BLaER1 (cell line): ENCODE data around the gene PURA.
A peak's percentile ranks its signal among the peaks of the same experiment; 100 is the strongest.

Source experiments
- H3K27ac ChIP-seq: shearing (Covaris generic); formaldehyde crosslinking; 2 replicates; pipeline ENCODE4 v1.8.1; 2022
- H3K27me3 ChIP-seq: shearing (Covaris generic); formaldehyde crosslinking; 2 replicates; pipeline ENCODE4 v1.8.1; 2022
- H3K36me3 ChIP-seq: shearing (Covaris generic); formaldehyde crosslinking; 2 replicates; pipeline ENCODE4 v1.8.1; 2022
- H3K4me1 ChIP-seq: shearing (Covaris generic); formaldehyde crosslinking; 2 replicates; pipeline ENCODE4 v1.8.1; 2022
- H3K4me2 ChIP-seq: shearing (Covaris generic); formaldehyde crosslinking; 2 replicates; pipeline ENCODE4 v1.8.1; 2022
- H3K4me3 ChIP-seq: shearing (Covaris generic); formaldehyde crosslinking; 2 replicates; pipeline ENCODE4 v1.8.1; 2022
- H3K9ac ChIP-seq: shearing (Covaris generic); formaldehyde crosslinking; 2 replicates; pipeline ENCODE4 v1.8.1; 2022
- H3K9me3 ChIP-seq: shearing (Covaris generic); formaldehyde crosslinking; 2 replicates; pipeline ENCODE4 v1.8.1; 2022
- H4K20me1 ChIP-seq: shearing (Covaris generic); formaldehyde crosslinking; 2 replicates; pipeline ENCODE4 v1.8.1; 2022
- Cebpa-rat ChIP-seq: shearing (Covaris generic); IDR thresholded peaks from 2 replicates; pipeline ENCODE4 v1.8.1; 2022

Gene PURA

DNA sequence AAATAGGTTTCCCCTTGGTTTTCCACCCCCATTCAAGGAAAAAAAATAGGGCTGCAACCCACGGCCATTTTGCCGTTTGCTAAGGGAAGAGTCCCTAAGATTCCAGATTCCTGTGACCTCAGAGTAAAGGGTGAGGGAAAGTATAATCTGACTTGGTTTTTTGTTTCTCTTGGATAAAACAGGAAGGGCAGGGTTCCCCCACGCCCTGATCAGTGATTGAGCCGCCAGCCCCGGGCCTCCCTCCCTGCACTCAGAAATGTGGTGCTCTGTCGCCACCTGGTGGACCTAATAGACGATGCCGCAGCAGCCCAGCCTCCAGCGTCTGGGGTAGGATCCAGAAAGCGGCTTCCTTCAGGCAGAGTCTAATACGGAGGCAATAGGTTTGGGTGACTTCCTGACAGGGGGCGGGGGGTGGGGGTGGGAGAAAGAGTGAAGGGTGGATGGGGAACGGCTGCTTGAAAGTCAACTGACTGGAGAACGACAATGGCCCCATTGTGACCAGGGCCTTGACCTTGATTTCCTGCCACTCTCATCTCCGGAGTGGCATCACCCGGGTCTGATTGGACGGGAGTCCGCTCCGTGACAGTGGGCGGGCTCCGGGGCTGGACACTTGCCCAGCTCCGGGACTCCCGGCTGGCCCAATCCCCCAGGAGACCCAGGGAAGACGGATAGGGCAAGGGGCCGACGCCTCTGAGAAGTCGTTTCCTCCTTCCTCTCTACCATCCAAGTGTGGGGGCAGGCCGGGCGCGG lies 43.3 kb downstream of the PURA start:
- Histone ChIP-seq H4K20me1 (no peaks in the 10 kb centered on the region), H3K9ac (peak overlapping the region; percentile 67), H3K4me3 (peak overlapping the region; percentile 60), H3K27ac (peak overlapping the region; percentile 53; the same call in 1 of the 2 replicates), H3K27me3 (no peaks in the 10 kb centered on the region), H3K4me1 (peaks cover 48% of the 10 kb centered on the region), H3K4me2 (peak overlapping the region; percentile 91), H3K9me3 (no peaks in the 10 kb centered on the region), H3K36me3 (no peaks in the 10 kb centered on the region)
- TF ChIP-seq Cebpa-rat, result no peak

DNA sequence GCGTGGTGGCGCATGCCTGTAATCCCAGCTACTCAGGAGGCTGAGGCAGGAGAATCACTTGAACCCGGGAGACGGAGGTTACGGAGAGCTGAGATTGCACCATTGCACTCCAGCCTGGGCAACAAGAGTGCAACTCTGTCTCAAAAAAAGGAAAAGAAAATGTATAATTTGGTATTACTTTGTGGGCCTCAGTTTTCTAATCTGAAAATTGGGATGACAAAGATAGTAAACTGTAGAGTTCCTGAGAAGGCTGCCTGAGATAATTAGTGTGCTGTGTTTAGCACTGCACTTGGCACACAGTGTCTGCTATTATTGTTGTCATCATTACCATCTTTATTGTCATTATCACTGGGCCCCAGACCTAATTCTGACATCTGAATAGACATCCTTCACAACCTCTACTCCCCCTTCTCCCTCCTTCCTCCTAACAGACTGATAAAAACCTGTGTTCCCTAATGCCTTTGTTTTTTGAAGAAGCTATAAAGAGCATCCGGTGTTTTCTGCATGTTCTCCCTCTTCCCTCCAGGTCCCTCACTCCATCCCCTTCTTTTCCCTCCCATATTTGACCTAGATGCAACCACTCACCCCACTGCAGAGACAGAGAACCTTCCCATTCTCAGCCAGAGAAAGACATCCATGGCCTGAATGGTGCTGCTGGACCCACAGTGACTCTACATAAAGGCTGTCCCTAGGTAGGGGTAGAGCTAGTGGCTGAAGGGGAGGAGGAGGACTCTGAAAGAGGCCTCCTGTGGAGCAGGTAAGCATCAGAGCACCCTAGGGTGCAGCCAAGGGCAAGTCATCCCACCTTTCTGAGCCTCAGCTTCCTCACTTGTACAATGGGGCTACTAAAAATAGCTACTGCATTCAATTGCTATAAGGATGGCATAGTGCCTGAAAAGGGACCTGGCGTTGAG lies 45.4 kb downstream of the PURA start:
- Histone ChIP-seq H3K4me3 (no peak overlapping the region), H3K27me3 (no peaks in the 10 kb centered on the region), H3K36me3 (no peaks in the 10 kb centered on the region), H3K4me1 (peaks cover 28% of the 10 kb centered on the region), H3K9ac (no peak overlapping the region), H4K20me1 (no peaks in the 10 kb centered on the region), H3K27ac (no peak overlapping the region), H3K4me2 (no peak overlapping the region), H3K9me3 (no peaks in the 10 kb centered on the region)
- TF ChIP-seq Cebpa-rat, result no peak

DNA sequence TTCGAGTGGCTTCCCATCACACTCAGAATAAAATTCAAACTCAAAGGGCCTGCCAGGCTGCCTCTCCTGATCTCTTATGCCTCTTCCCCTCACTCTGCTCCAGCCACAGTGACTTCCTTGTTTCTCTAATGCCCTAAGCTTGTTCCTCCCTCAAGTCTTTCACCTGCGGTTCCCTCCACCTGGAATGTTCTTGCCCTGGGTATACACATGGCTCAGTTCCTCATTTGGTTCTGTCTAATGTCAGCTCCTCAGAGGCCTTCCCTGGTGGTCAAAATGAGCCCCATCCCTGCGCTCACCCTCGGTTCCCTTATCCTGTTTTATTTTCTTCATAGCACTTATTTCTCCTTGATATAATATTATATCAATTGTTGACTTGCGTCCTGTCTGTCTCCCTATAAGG lies 48.4 kb downstream of the PURA start:
- no peak for TF ChIP-seq Cebpa-rat
- Histone ChIP-seq H3K27me3 (no peaks in the 10 kb centered on the region), H3K9ac (no peak overlapping the region), H3K4me2 (no peak overlapping the region), H4K20me1 (no peaks in the 10 kb centered on the region), H3K4me3 (no peak overlapping the region), H3K36me3 (no peaks in the 10 kb centered on the region), H3K27ac (no peak overlapping the region), H3K9me3 (no peaks in the 10 kb centered on the region), H3K4me1 (no peaks in the 10 kb centered on the region; the same call in 1 of the 2 replicates)

DNA sequence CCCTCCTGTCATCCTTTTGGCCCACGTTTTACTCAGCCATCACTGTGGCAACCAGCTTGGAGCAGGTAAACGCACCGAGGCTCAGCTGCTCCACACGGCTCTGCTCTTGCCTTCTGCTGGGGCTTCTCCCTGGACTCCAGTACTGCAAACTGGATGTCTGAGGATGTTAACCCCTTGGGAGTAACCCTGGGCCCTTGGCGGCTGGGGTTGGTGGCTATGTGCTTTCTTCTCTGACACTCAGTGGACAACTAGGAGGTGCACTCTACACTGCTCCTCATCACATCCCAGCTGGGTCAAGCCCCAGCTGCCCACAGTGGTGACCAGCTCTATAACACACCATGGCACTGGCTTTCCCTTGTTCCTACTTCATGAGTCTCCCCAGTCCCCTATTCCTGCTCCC lies 48.9 kb downstream of the PURA start:
- no peak overlapping the region for H3K4me3 ChIP-seq
- no peaks in the 10 kb centered on the region for H4K20me1 ChIP-seq
- no peak overlapping the region for H3K27ac ChIP-seq
- H3K36me3 ChIP-seq, result no peaks in the 10 kb centered on the region
- H3K4me1 ChIP-seq, result no peaks in the 10 kb centered on the region; the same call in 1 of the 2 replicates
- H3K27me3 ChIP-seq, result no peaks in the 10 kb centered on the region
- no peaks in the 10 kb centered on the region for H3K9me3 ChIP-seq
- H3K9ac ChIP-seq, result no peak overlapping the region
- no peak for TF ChIP-seq Cebpa-rat
- H3K4me2 ChIP-seq, result no peak overlapping the region

DNA sequence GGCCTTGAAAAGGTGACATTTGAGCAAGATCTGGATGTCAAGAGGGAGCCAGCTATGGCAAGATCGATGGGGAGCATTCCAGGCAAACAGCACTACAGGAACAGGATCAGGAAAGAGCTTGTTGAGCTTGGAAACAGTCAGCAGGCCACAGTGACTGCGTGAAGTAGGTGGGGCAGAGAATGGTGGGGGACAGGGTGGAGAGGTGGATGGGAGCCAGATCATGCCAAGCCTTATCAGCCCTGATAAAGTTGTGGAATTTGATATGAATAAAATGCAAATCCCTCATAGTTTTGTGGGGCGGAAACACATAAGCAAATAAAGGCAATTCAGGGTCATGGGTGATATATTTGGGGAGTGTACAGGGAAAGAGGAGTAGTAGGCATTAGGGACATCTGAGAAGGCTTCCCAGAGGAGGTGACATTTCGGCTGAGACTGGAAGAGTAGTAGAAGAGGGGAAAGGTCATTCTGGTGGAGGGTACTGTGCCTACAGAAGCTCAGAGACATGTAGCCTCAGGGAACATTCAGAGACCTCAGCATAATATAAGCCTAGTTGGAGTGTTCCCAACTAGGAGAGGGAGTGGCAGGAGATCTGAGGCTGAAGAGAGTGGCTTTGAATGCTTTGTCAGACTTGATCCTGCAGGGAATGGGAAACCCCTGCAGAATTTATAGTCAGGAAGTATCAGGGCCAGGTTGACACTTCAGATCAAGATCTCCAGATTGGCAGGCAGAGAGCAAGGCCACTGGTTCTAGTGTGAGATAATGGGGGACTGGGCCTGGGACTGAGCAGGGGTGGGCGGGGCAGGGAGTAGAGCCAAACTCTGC lies 51.4 kb downstream of the PURA start:
- Histone ChIP-seq H3K4me2 (no peak overlapping the region), H3K4me1 (no peaks in the 10 kb centered on the region; the same call in 1 of the 2 replicates), H3K9ac (no peak overlapping the region), H3K27me3 (no peaks in the 10 kb centered on the region), H4K20me1 (no peaks in the 10 kb centered on the region), H3K9me3 (no peaks in the 10 kb centered on the region), H3K4me3 (no peak overlapping the region), H3K27ac (no peak overlapping the region), H3K36me3 (no peaks in the 10 kb centered on the region)
- TF ChIP-seq Cebpa-rat, result no peak

DNA sequence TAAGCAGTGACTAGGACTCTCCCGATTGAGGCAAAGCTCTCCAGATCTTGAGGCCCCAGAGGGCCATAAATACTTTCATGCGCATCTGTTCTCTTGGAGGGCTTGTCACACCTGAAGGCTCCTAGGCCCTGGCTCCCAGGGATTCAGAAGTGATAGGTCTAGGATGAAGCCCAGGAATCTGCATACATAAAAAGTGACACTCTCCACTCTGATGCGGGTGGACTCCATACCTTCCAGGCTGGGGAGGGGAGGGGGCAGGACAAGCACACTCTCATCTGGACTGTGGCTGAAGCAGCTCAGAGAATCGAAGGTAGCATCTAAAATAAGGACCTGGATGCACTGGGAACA lies 52.0 kb downstream of the PURA start:
- Histone ChIP-seq H3K4me2 (no peak overlapping the region), H3K9ac (no peak overlapping the region), H3K27ac (no peak overlapping the region), H3K4me1 (no peaks in the 10 kb centered on the region; the same call in 1 of the 2 replicates), H3K36me3 (no peaks in the 10 kb centered on the region), H3K9me3 (no peaks in the 10 kb centered on the region), H3K4me3 (no peak overlapping the region), H3K27me3 (no peaks in the 10 kb centered on the region), H4K20me1 (no peaks in the 10 kb centered on the region)
- TF ChIP-seq Cebpa-rat, result no peak

DNA sequence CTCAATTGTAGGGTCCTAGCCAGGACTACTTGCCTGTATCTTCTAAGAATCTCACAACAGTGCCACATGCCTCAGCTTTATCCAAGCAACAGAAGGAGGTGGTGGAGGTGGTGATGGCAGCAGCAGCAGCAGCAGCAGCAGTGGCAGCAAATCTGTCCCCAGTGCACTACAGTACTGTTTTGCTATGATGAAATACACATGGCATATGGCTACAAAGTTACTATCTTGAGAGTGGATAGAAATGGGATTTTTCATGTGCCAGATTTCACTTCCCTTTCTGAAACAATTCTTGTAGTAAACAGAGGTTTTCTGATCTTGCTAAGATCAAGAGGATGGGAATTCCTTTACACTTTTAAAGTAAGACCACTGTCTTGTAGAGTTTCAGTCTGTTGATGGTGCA lies 53.0 kb downstream of the PURA start:
- H3K36me3 ChIP-seq, result no peaks in the 10 kb centered on the region
- TF ChIP-seq Cebpa-rat, result no peak
- no peaks in the 10 kb centered on the region for H3K27me3 ChIP-seq
- H3K4me2 ChIP-seq, result no peak overlapping the region
- no peaks in the 10 kb centered on the region for H3K9me3 ChIP-seq
- no peak overlapping the region for H3K27ac ChIP-seq
- H3K4me1 ChIP-seq, result no peaks in the 10 kb centered on the region; the same call in 1 of the 2 replicates
- H3K9ac ChIP-seq, result no peak overlapping the region
- no peaks in the 10 kb centered on the region for H4K20me1 ChIP-seq
- H3K4me3 ChIP-seq, result no peak overlapping the region

DNA sequence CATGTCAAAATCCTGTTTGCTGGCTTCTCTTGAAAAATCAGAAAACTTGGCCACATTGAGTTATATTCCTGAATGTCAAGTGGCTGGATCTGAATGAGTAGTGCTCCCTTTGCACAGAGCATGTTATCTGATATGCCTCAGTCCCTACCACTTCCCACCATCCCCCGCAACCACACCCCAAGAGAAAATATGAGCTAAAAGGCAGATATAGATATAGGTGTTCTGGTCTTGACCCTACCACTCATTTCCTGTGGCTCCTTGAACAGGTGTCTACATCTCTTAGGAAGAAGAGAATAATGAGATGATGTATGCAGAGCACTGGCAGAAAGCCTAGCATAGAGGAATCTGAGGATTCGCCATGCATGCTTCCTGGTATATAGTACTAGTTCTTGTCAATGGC lies 54.5 kb downstream of the PURA start:
- no peaks in the 10 kb centered on the region for H3K36me3 ChIP-seq
- H3K4me3 ChIP-seq, result no peak overlapping the region
- no peak for TF ChIP-seq Cebpa-rat
- H3K27ac ChIP-seq, result no peak overlapping the region
- H3K4me1 ChIP-seq, result no peaks in the 10 kb centered on the region; the same call in 1 of the 2 replicates
- H3K4me2 ChIP-seq, result no peak overlapping the region
- no peaks in the 10 kb centered on the region for H4K20me1 ChIP-seq
- no peaks in the 10 kb centered on the region for H3K27me3 ChIP-seq
- H3K9ac ChIP-seq, result no peak overlapping the region
- H3K9me3 ChIP-seq, result no peaks in the 10 kb centered on the region

DNA sequence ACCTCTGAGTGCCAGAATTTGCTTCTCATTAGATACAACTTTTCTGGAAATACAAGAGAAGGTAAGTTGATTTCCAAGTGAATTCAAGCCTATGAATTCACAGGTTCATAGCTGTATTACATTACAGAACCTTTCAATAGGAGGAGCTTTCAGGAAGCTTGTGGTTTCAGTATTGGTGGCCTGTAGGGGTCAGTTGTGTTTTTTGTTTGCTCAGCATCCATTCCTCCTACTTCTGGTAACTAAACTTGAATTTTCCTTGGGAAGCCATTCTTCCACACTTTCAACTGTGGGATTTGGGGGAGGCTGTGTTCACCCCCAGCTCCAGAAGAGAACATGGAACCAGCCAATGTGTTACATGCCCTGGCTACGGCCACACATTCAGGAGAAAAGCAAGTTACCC lies 55.5 kb downstream of the PURA start:
- H3K9me3 ChIP-seq, result no peaks in the 10 kb centered on the region
- H3K4me3 ChIP-seq, result no peak overlapping the region
- H3K4me2 ChIP-seq, result no peak overlapping the region
- no peaks in the 10 kb centered on the region for H3K27me3 ChIP-seq
- no peak overlapping the region for H3K27ac ChIP-seq
- no peaks in the 10 kb centered on the region for H3K36me3 ChIP-seq
- H4K20me1 ChIP-seq, result no peaks in the 10 kb centered on the region
- peaks cover 2% of the 10 kb centered on the region for H3K4me1 ChIP-seq
- no peak overlapping the region for H3K9ac ChIP-seq
- TF ChIP-seq Cebpa-rat, result no peak
